RWPE2 (cell line): ENCODE data around the gene NAALADL2.
"Not testable (repeated sequence)": the region's sequence is repeated elsewhere in the genome, so short reads cannot be mapped to it uniquely, and the experiment has no call there.

Experiments
- ATAC-seq: fragments of 200-7000 bp; cut with Tn5 transposase; 3 replicates; pipeline ENCODE4 v1.9.1; 2021; ENCODE audit warnings: low read depth
- DNase-seq: peaks from one replicate; pipeline ENCODE4 v3.0.0-alpha.2; 2020; ENCODE audit warnings: low spot score
- H3K27ac ChIP-seq: fragments of 450-650 bp; 2 replicates; pipeline ENCODE4 v1.5.1; 2017; ENCODE audit warnings: mild to moderate bottlenecking; ENCODE audit not compliant: poor library complexity, severe bottlenecking
- H3K27me3 ChIP-seq: fragments of 250-450 bp; sonication (Bioruptor Pico); 2 replicates; pipeline ENCODE4 v1.5.1; 2021; ENCODE audit warnings: mild to moderate bottlenecking, moderate library complexity; ENCODE audit not compliant: insufficient read depth, poor library complexity, severe bottlenecking
- H3K36me3 ChIP-seq: fragments of 250-450 bp; sonication (Bioruptor Pico); 2 replicates; pipeline ENCODE4 v1.5.1; 2020; ENCODE audit warnings: low read depth, mild to moderate bottlenecking, moderate library complexity
- H3K4me1 ChIP-seq: fragments of 250-450 bp; sonication (Bioruptor Pico); 2 replicates; pipeline ENCODE4 v1.5.1; 2021; ENCODE audit warnings: mild to moderate bottlenecking, moderate library complexity; ENCODE audit not compliant: insufficient read depth, poor library complexity, severe bottlenecking
- H3K4me3 ChIP-seq: fragments of 250-450 bp; sonication (Bioruptor Pico); 2 replicates; pipeline ENCODE4 v1.5.1; 2021; ENCODE audit warnings: mild to moderate bottlenecking, moderate library complexity; ENCODE audit not compliant: severe bottlenecking
- H3K9me3 ChIP-seq: fragments of 250-450 bp; sonication (Bioruptor Pico); 2 replicates; pipeline ENCODE4 v1.5.1; 2021; ENCODE audit warnings: mild to moderate bottlenecking, moderate library complexity; ENCODE audit not compliant: severe bottlenecking
- CTCF ChIP-seq: fragments of 450-650 bp; IDR thresholded peaks from one replicate; pipeline ENCODE4 v1.5.1; 2017; ENCODE audit warnings: mild to moderate bottlenecking, moderate library complexity; ENCODE audit not compliant: poor library complexity, severe bottlenecking

Gene NAALADL2

GRCh38 chr3:175155172-175155571 is 296.0 kb downstream of the NAALADL2 start:
- peaks cover 8% of the 10 kb centered on the region for H3K27me3 ChIP-seq
- H3K27ac ChIP-seq, result no peak overlapping the region
- DNase-seq (no peak), ATAC-seq (no peak)
- no peak for TF ChIP-seq CTCF
- H3K4me3 ChIP-seq, result no peak overlapping the region
- no peaks in the 10 kb centered on the region for H3K9me3 ChIP-seq
- H3K4me1 ChIP-seq, result peaks cover 13% of the 10 kb centered on the region
- no peaks in the 10 kb centered on the region for H3K36me3 ChIP-seq

- no peak for TF ChIP-seq CTCF
- no peaks in the 10 kb centered on the region for H3K36me3 ChIP-seq
- H3K27ac ChIP-seq, result no peak overlapping the region
- DNase-seq, result no peak
- no peaks in the 10 kb centered on the region for H3K9me3 ChIP-seq
- no peaks in the 10 kb centered on the region for H3K4me1 ChIP-seq
- no peak overlapping the region for H3K4me3 ChIP-seq
- H3K27me3 ChIP-seq, result peaks cover 8% of the 10 kb centered on the region
- ATAC-seq, result no peak
These were observed 300.1 kb downstream of the NAALADL2 start for GRCh38 chr3:175159202-175159601.

- Histone ChIP-seq H3K36me3 (no peaks in the 10 kb centered on the region), H3K27me3 (peaks cover 4% of the 10 kb centered on the region), H3K4me1 (no peaks in the 10 kb centered on the region), H3K9me3 (no peaks in the 10 kb centered on the region), H3K27ac (no peak overlapping the region), H3K4me3 (no peak overlapping the region)
- no peak for DNase-seq
- no peak for ATAC-seq
- no peak for TF ChIP-seq CTCF
These were observed 302.2 kb downstream of the NAALADL2 start for GRCh38 chr3:175161291-175161690.

GRCh38 chr3:175163686-175164085 is 304.6 kb downstream of the NAALADL2 start:
- no peaks in the 10 kb centered on the region for H3K9me3 ChIP-seq
- no peaks in the 10 kb centered on the region for H3K27me3 ChIP-seq
- H3K36me3 ChIP-seq, result no peaks in the 10 kb centered on the region
- no peak overlapping the region for H3K4me3 ChIP-seq
- H3K4me1 ChIP-seq, result no peaks in the 10 kb centered on the region
- no peak overlapping the region for H3K27ac ChIP-seq
- ATAC-seq, result peak; percentile 46; the same call in 2 of the 3 replicates
- no peak for DNase-seq
- TF ChIP-seq CTCF, result no peak

GRCh38 chr3:175173117-175173516 is 314.0 kb downstream of the NAALADL2 start:
- not testable (repeated sequence) for H3K9me3 ChIP-seq, DNase-seq, ATAC-seq, H3K4me3 ChIP-seq, H3K4me1 ChIP-seq, H3K27me3 ChIP-seq, H3K27ac ChIP-seq, H3K36me3 ChIP-seq
